ENCODE data around the gene EPN2.
A peak's percentile ranks its signal among the peaks of the same experiment; 100 is the strongest.
"Not testable (repeated sequence)": the region's sequence is repeated elsewhere in the genome, so short reads cannot be mapped to it uniquely, and the experiment has no call there.

Gene EPN2

GRCh38 chr17:19345486-19346350 is 108.6 kb downstream of the EPN2 start:
- no peaks in the 10 kb centered on the region for H3K36me3 Mint-ChIP-seq
- CTCF ChIA-PET, result no interaction called here
- peaks cover 35% of the 10 kb centered on the region for H3K27me3 Mint-ChIP-seq
- H3K27ac Mint-ChIP-seq, result no peak overlapping the region
- no peaks in the 10 kb centered on the region for H3K4me1 Mint-ChIP-seq
- no peak overlapping the region for H3K4me3 Mint-ChIP-seq
- no peaks in the 10 kb centered on the region for H3K9me3 Mint-ChIP-seq
- DNase-seq, result no peak

- no peak for DNase-seq
- no peaks in the 10 kb centered on the region for H3K4me1 Mint-ChIP-seq
- no peaks in the 10 kb centered on the region for H3K9me3 Mint-ChIP-seq
- H3K36me3 Mint-ChIP-seq, result no peaks in the 10 kb centered on the region
- CTCF ChIA-PET, result no interaction called here
- no peak overlapping the region for H3K4me3 Mint-ChIP-seq
- no peak overlapping the region for H3K27ac Mint-ChIP-seq
- peaks cover 33% of the 10 kb centered on the region for H3K27me3 Mint-ChIP-seq
Observed at GRCh38 chr17:19346351-19347255, 109.4 kb downstream of the EPN2 start.

GRCh38 chr17:19347323-19348080 is 110.3 kb downstream of the EPN2 start:
- H3K9me3 Mint-ChIP-seq, result no peaks in the 10 kb centered on the region
- H3K36me3 Mint-ChIP-seq, result no peaks in the 10 kb centered on the region
- no peak for DNase-seq
- H3K4me1 Mint-ChIP-seq, result no peaks in the 10 kb centered on the region
- H3K27ac Mint-ChIP-seq, result peak overlapping the region; percentile 58
- peaks cover 36% of the 10 kb centered on the region for H3K27me3 Mint-ChIP-seq
- H3K4me3 Mint-ChIP-seq, result no peak overlapping the region
- CTCF ChIA-PET, result no interaction called here

GRCh38 chr17:19348081-19348650 is 111.0 kb downstream of the EPN2 start:
- DNase-seq, result no peak
- no peaks in the 10 kb centered on the region for H3K9me3 Mint-ChIP-seq
- CTCF ChIA-PET, result no interaction called here

GRCh38 chr17:19348806-19349205 is 111.6 kb downstream of the EPN2 start:
- H3K36me3 Mint-ChIP-seq, result no peaks in the 10 kb centered on the region
- no peak overlapping the region for H3K4me3 Mint-ChIP-seq
- CTCF ChIA-PET, result interaction anchor here (0.5 kb wide), 1 partner anchor 85 kb away, joined by 4 read pairs; no protein-coding TSS in a partner anchor
- no peak for DNase-seq
- H3K27me3 Mint-ChIP-seq, result peaks cover 36% of the 10 kb centered on the region
- no peaks in the 10 kb centered on the region for H3K9me3 Mint-ChIP-seq
- no peaks in the 10 kb centered on the region for H3K4me1 Mint-ChIP-seq
- no peak overlapping the region for H3K27ac Mint-ChIP-seq

More at GRCh38 chr17:19348081-19348650, 111.0 kb downstream of the EPN2 start:
- H3K36me3 Mint-ChIP-seq, result no peaks in the 10 kb centered on the region
- peaks cover 36% of the 10 kb centered on the region for H3K27me3 Mint-ChIP-seq
- H3K27ac Mint-ChIP-seq, result no peak overlapping the region
- H3K4me3 Mint-ChIP-seq, result no peak overlapping the region
- H3K4me1 Mint-ChIP-seq, result no peaks in the 10 kb centered on the region

- CTCF ChIA-PET, result interaction anchor here (0.9 to 1.7 kb wide), 3 partner anchors 14 to 98 kb away, joined by 3 to 6 read pairs (median 3); no protein-coding TSS in a partner anchor
- peaks cover 39% of the 10 kb centered on the region for H3K27me3 Mint-ChIP-seq
- DNase-seq, H3K4me3 Mint-ChIP-seq, H3K27ac Mint-ChIP-seq, H3K4me1 Mint-ChIP-seq, H3K9me3 Mint-ChIP-seq, H3K36me3 Mint-ChIP-seq: not testable (repeated sequence)
Observed at GRCh38 chr17:19353401-19353800, 116.2 kb downstream of the EPN2 start.

GRCh38 chr17:19354748-19355147 is 117.6 kb downstream of the EPN2 start:
- Mint-ChIP-seq H3K27me3 (peaks cover 53% of the 10 kb centered on the region), H3K4me1 (no peaks in the 10 kb centered on the region), H3K27ac (no peak overlapping the region), H3K9me3 (no peaks in the 10 kb centered on the region), H3K4me3 (no peak overlapping the region), H3K36me3 (no peaks in the 10 kb centered on the region)
- no peak for DNase-seq
- CTCF ChIA-PET, result interaction anchor here (1.1 to 1.7 kb wide), 2 partner anchors 8 to 16 kb away, joined by 5 to 6 read pairs; partner anchors contain the start of gene B9D1

- no peaks in the 10 kb centered on the region for H3K36me3 Mint-ChIP-seq
- DNase-seq, result no peak
- peaks cover 8% of the 10 kb centered on the region for H3K4me1 Mint-ChIP-seq
- H3K4me3 Mint-ChIP-seq, result no peak overlapping the region
- no peaks in the 10 kb centered on the region for H3K9me3 Mint-ChIP-seq
- peaks cover 57% of the 10 kb centered on the region for H3K27me3 Mint-ChIP-seq
- CTCF ChIA-PET, result no interaction called here
- H3K27ac Mint-ChIP-seq, result no peak overlapping the region
Observed at GRCh38 chr17:19357351-19357750, 120.2 kb downstream of the EPN2 start.

- peaks cover 11% of the 10 kb centered on the region for H3K4me1 Mint-ChIP-seq
- no peaks in the 10 kb centered on the region for H3K9me3 Mint-ChIP-seq
- H3K27me3 Mint-ChIP-seq, result peaks cover 61% of the 10 kb centered on the region
- H3K36me3 Mint-ChIP-seq, result no peaks in the 10 kb centered on the region
- no peak overlapping the region for H3K27ac Mint-ChIP-seq
- DNase-seq, result no peak
- CTCF ChIA-PET, result no interaction called here
- H3K4me3 Mint-ChIP-seq, result no peak overlapping the region
Observed at GRCh38 chr17:19357761-19358160, 120.6 kb downstream of the EPN2 start.

- no peaks in the 10 kb centered on the region for H3K36me3 Mint-ChIP-seq
- H3K4me1 Mint-ChIP-seq, result peaks cover 18% of the 10 kb centered on the region
- H3K9me3 Mint-ChIP-seq, result no peaks in the 10 kb centered on the region
- DNase-seq, result no peak
- H3K4me3 Mint-ChIP-seq, result no peak overlapping the region
- no peak overlapping the region for H3K27ac Mint-ChIP-seq
- peaks cover 69% of the 10 kb centered on the region for H3K27me3 Mint-ChIP-seq
- CTCF ChIA-PET, result no interaction called here
Observed at GRCh38 chr17:19359151-19359550, 122.0 kb downstream of the EPN2 start.

- no peak for DNase-seq
- Mint-ChIP-seq H3K4me1 (peaks cover 18% of the 10 kb centered on the region), H3K9me3 (no peaks in the 10 kb centered on the region), H3K27ac (no peak overlapping the region), H3K36me3 (no peaks in the 10 kb centered on the region), H3K27me3 (peaks cover 69% of the 10 kb centered on the region), H3K4me3 (no peak overlapping the region)
- CTCF ChIA-PET, result no interaction called here
Observed at GRCh38 chr17:19359856-19360255, 122.7 kb downstream of the EPN2 start.

- Mint-ChIP-seq H3K36me3 (no peaks in the 10 kb centered on the region), H3K9me3 (no peaks in the 10 kb centered on the region), H3K27ac (no peak overlapping the region), H3K27me3 (peaks cover 74% of the 10 kb centered on the region), H3K4me1 (peaks cover 18% of the 10 kb centered on the region), H3K4me3 (no peak overlapping the region)
- CTCF ChIA-PET, result interaction anchor here (5.9 kb wide), 1 partner anchor 87 kb away, joined by 102 read pairs; no protein-coding TSS in a partner anchor
- no peak for DNase-seq
Observed at GRCh38 chr17:19360772-19361171, 123.6 kb downstream of the EPN2 start.

- H3K27ac Mint-ChIP-seq, result no peak overlapping the region
Observed at GRCh38 chr17:19361326-19361725, 124.2 kb downstream of the EPN2 start.

More at GRCh38 chr17:19361326-19361725, 124.2 kb downstream of the EPN2 start:
- Mint-ChIP-seq H3K4me1 (peaks cover 18% of the 10 kb centered on the region), H3K27me3 (peaks cover 75% of the 10 kb centered on the region), H3K4me3 (peak overlapping the region; percentile 37), H3K9me3 (no peaks in the 10 kb centered on the region), H3K36me3 (no peaks in the 10 kb centered on the region)
- no peak for DNase-seq
- CTCF ChIA-PET, result interaction anchor here (5.9 kb wide), 1 partner anchor 86 kb away, joined by 102 read pairs; no protein-coding TSS in a partner anchor

All from activated naive CD4-positive, alpha-beta T cell treated with anti-CD3 and anti-CD28 coated beads, Interleukin-2, amount 10 ng/mL, durations not matched to agents 7 days and 5 days (primary cell).